Measurements from ENCODE around the gene STMN1.
A peak's percentile ranks its signal among the peaks of the same experiment; 100 is the strongest.

STMN1 gene

GRCh38 chr1:25895365-25895990 is 10.7 kb downstream of the STMN1 start:
- peak; percentile 80 for DNase-seq (ENCODE audit: low read depth in 2 of 2)

- no peak for DNase-seq (ENCODE audit: low read depth in 2 of 2)
Measured at GRCh38 chr1:25893116-25893515, 13.1 kb downstream of the STMN1 start.

- DNase-seq (ENCODE audit: low read depth in 2 of 2), result no peak
Measured at GRCh38 chr1:25891606-25892005, 14.6 kb downstream of the STMN1 start.

GRCh38 chr1:25890239-25891034 is 15.8 kb downstream of the STMN1 start:
- no peak for DNase-seq (ENCODE audit: low read depth in 2 of 2)

- no peak for DNase-seq (ENCODE audit: low read depth in 2 of 2)
Measured at GRCh38 chr1:25889470-25889869, 16.7 kb downstream of the STMN1 start.

GRCh38 chr1:25888426-25888987 is 17.7 kb downstream of the STMN1 start:
- DNase-seq (ENCODE audit: low read depth in 2 of 2), result no peak

GRCh38 chr1:25885602-25886001 is 20.6 kb downstream of the STMN1 start:
- DNase-seq (ENCODE audit: low read depth in 2 of 2), result no peak

- no peak for DNase-seq (ENCODE audit: low read depth in 2 of 2)
Measured at GRCh38 chr1:25881266-25881665, 25.0 kb downstream of the STMN1 start.

- no peak for DNase-seq (ENCODE audit: low read depth in 2 of 2)
Measured at GRCh38 chr1:25880518-25880917, 25.7 kb downstream of the STMN1 start.

GRCh38 chr1:25879675-25880074 is 26.5 kb downstream of the STMN1 start:
- DNase-seq (ENCODE audit: low read depth in 2 of 2), result no peak

- DNase-seq (ENCODE audit: low read depth in 2 of 2), result no peak
Measured at GRCh38 chr1:25878690-25879089, 27.5 kb downstream of the STMN1 start.

- DNase-seq (ENCODE audit: low read depth in 2 of 2), result no peak
Measured at GRCh38 chr1:25877155-25877554, 29.1 kb downstream of the STMN1 start.

GRCh38 chr1:25876693-25877077 is 29.5 kb downstream of the STMN1 start:
- DNase-seq (ENCODE audit: low read depth in 2 of 2), result no peak

GRCh38 chr1:25875856-25876692 is 30.1 kb downstream of the STMN1 start:
- no peak for DNase-seq (ENCODE audit: low read depth in 2 of 2)

GRCh38 chr1:25875154-25875855 is 30.9 kb downstream of the STMN1 start, which contains the start of gene PAQR7:
Gene PAQR7 (minus strand): TSS chr1:25875708. CDS start chr1:25863839, 11,869 bp downstream.
- peak; percentile 27 to 31 for DNase-seq (ENCODE audit: low read depth in 2 of 2)

GRCh38 chr1:25874635-25875153 is 31.5 kb downstream of the STMN1 start:
- no peak for DNase-seq (ENCODE audit: low read depth in 2 of 2)

- no peak for DNase-seq (ENCODE audit: low read depth in 2 of 2)
Measured at GRCh38 chr1:25874209-25874608, 32.0 kb downstream of the STMN1 start.

GRCh38 chr1:25873120-25873519 is 33.1 kb downstream of the STMN1 start:
- no peak for DNase-seq (ENCODE audit: low read depth in 2 of 2)

GRCh38 chr1:25872713-25873112 is 33.5 kb downstream of the STMN1 start:
- no peak for DNase-seq (ENCODE audit: low read depth in 2 of 2)

GRCh38 chr1:25871704-25872494 is 34.3 kb downstream of the STMN1 start:
- DNase-seq (ENCODE audit: low read depth in 2 of 2), result no peak

Data from activated CD8-positive, alpha-beta memory T cell treated with anti-CD3 and anti-CD28 coated beads for 4 hours (primary cell).